ENCODE results near the gene ITPRID1.
A peak's percentile ranks its signal among the peaks of the same experiment; 100 is the strongest.

- TF ChIP-seq ZNF709 (CRISPR knock-in tag; IDR thresholded peaks at IDR 0.05) (no peak), KDM6A (CRISPR knock-in tag; IDR thresholded peaks at IDR 0.05; ENCODE audit: low read depth) (no peak), CTCF (CRISPR knock-in tag; IDR thresholded peaks at IDR 0.05) (peak; percentile 67), ZFP91 (CRISPR knock-in tag; IDR thresholded peaks at IDR 0.05; ENCODE audit: borderline replicate concordance) (no peak), ZNF770 (CRISPR knock-in tag; IDR thresholded peaks at IDR 0.05) (no peak)
These were observed 25.2 kb upstream of the ITPRID1 start for GRCh38 chr7:31488562-31489203.

Data from HepG2 (cell line).